ENCODE results near the gene RUFY4. TPM values are rescaled to one million over a fixed set of nuclear protein-coding genes. Genes with fewer than 3 reads are reported as not detected.

Gene RUFY4
- total RNA-seq, 1 donor from 2014 or later, result not detected

- no peaks in the 10 kb centered on the region for H3K79me2 ChIP-seq (ENCODE audit: insufficient read depth, low read length)
- peaks cover 13% of the 10 kb centered on the region for H3K4me1 Mint-ChIP-seq (ENCODE audit: low read depth, unreplicated experiment)
- TF ChIP-seq CTCF (IDR thresholded peaks at IDR 0.05; ENCODE audit: insufficient read depth, low read depth, low read length) (no peak), EZH2 (IDR thresholded peaks at IDR 0.05; ENCODE audit: insufficient read depth, low read length) (no peak)
- H2AFZ ChIP-seq (ENCODE audit: low read depth, low read length), result no peak overlapping the region
- DNase-seq (ENCODE audit: low read depth) (no peak), FAIRE-seq (no peak)
- no peaks in the 10 kb centered on the region for H3K36me3 Mint-ChIP-seq (ENCODE audit: low read depth, unreplicated experiment)
- H3K4me3 ChIP-seq (ENCODE audit: insufficient read depth, low read depth, low read length), result no peak overlapping the region
- H4K20me1 ChIP-seq (ENCODE audit: insufficient read depth, low read length), result no peaks in the 10 kb centered on the region
- H3K9me3 ChIP-seq (ENCODE audit: insufficient read depth, low read depth, low read length), result no peaks in the 10 kb centered on the region
- H3K4me3 Mint-ChIP-seq (ENCODE audit: unreplicated experiment), result no peak overlapping the region
- H3K9me3 Mint-ChIP-seq (ENCODE audit: unreplicated experiment), result no peaks in the 10 kb centered on the region
- H3K36me3 ChIP-seq (ENCODE audit: insufficient read depth, low read length), result no peaks in the 10 kb centered on the region
- H3K4me1 ChIP-seq (ENCODE audit: insufficient read depth, low read length), result no peaks in the 10 kb centered on the region
- H3K4me2 ChIP-seq (ENCODE audit: low read length), result no peak overlapping the region
- peak overlapping the region; percentile 26 for H3K27ac ChIP-seq (ENCODE audit: low read depth, low read length)
- no peak overlapping the region for H3K9ac ChIP-seq (ENCODE audit: low read length)
- no peak overlapping the region for H3K27ac Mint-ChIP-seq (ENCODE audit: unreplicated experiment)
- peaks cover 39% of the 10 kb centered on the region for H3K27me3 Mint-ChIP-seq (ENCODE audit: low read depth, unreplicated experiment)
- peaks cover 24% of the 10 kb centered on the region for H3K27me3 ChIP-seq (ENCODE audit: insufficient read depth, low read length)
These were observed 59.9 kb downstream of the RUFY4 start for GRCh38 chr2:218128781-218129457.

GRCh38 chr2:218129458-218130135 is 60.5 kb downstream of the RUFY4 start:
- Histone ChIP-seq H4K20me1 (ENCODE audit: insufficient read depth, low read length) (no peaks in the 10 kb centered on the region), H2AFZ (ENCODE audit: low read depth, low read length) (no peak overlapping the region), H3K4me2 (ENCODE audit: low read length) (no peak overlapping the region), H3K27me3 (ENCODE audit: insufficient read depth, low read length) (peaks cover 20% of the 10 kb centered on the region), H3K9ac (ENCODE audit: low read length) (no peak overlapping the region), H3K9me3 (ENCODE audit: insufficient read depth, low read depth, low read length) (no peaks in the 10 kb centered on the region), H3K27ac (ENCODE audit: low read depth, low read length) (peak overlapping the region; percentile 26), H3K36me3 (ENCODE audit: insufficient read depth, low read length) (no peaks in the 10 kb centered on the region), H3K4me1 (ENCODE audit: insufficient read depth, low read length) (no peaks in the 10 kb centered on the region), H3K4me3 (ENCODE audit: insufficient read depth, low read depth, low read length) (no peak overlapping the region), H3K79me2 (ENCODE audit: insufficient read depth, low read length) (no peaks in the 10 kb centered on the region)
- FAIRE-seq (no peak), DNase-seq (ENCODE audit: low read depth) (peak; percentile 30)
- no peaks in the 10 kb centered on the region for H3K9me3 Mint-ChIP-seq (ENCODE audit: unreplicated experiment)
- H3K4me1 Mint-ChIP-seq (ENCODE audit: low read depth, unreplicated experiment), result peaks cover 13% of the 10 kb centered on the region
- H3K27me3 Mint-ChIP-seq (ENCODE audit: low read depth, unreplicated experiment), result peaks cover 40% of the 10 kb centered on the region
- no peak for TF ChIP-seq EZH2 (IDR thresholded peaks at IDR 0.05; ENCODE audit: insufficient read depth, low read length)
- no peak for TF ChIP-seq CTCF (IDR thresholded peaks at IDR 0.05; ENCODE audit: insufficient read depth, low read depth, low read length)
- H3K27ac Mint-ChIP-seq (ENCODE audit: unreplicated experiment), result no peak overlapping the region
- no peak overlapping the region for H3K4me3 Mint-ChIP-seq (ENCODE audit: unreplicated experiment)
- no peaks in the 10 kb centered on the region for H3K36me3 Mint-ChIP-seq (ENCODE audit: low read depth, unreplicated experiment)

- Histone ChIP-seq H3K4me3 (ENCODE audit: insufficient read depth, low read depth, low read length) (no peak overlapping the region), H3K27me3 (ENCODE audit: insufficient read depth, low read length) (peaks cover 19% of the 10 kb centered on the region), H3K4me1 (ENCODE audit: insufficient read depth, low read length) (no peaks in the 10 kb centered on the region), H2AFZ (ENCODE audit: low read depth, low read length) (no peak overlapping the region), H3K9ac (ENCODE audit: low read length) (no peak overlapping the region), H3K9me3 (ENCODE audit: insufficient read depth, low read depth, low read length) (no peaks in the 10 kb centered on the region), H4K20me1 (ENCODE audit: insufficient read depth, low read length) (no peaks in the 10 kb centered on the region), H3K27ac (ENCODE audit: low read depth, low read length) (no peak overlapping the region), H3K36me3 (ENCODE audit: insufficient read depth, low read length) (no peaks in the 10 kb centered on the region), H3K4me2 (ENCODE audit: low read length) (no peak overlapping the region), H3K79me2 (ENCODE audit: insufficient read depth, low read length) (no peaks in the 10 kb centered on the region)
- TF ChIP-seq CTCF (IDR thresholded peaks at IDR 0.05; ENCODE audit: insufficient read depth, low read depth, low read length), result no peak
- no peak for TF ChIP-seq EZH2 (IDR thresholded peaks at IDR 0.05; ENCODE audit: insufficient read depth, low read length)
- no peak for FAIRE-seq
- Mint-ChIP-seq H3K27me3 (ENCODE audit: low read depth, unreplicated experiment) (peaks cover 43% of the 10 kb centered on the region), H3K36me3 (ENCODE audit: low read depth, unreplicated experiment) (no peaks in the 10 kb centered on the region), H3K4me3 (ENCODE audit: unreplicated experiment) (no peak overlapping the region), H3K27ac (ENCODE audit: unreplicated experiment) (no peak overlapping the region), H3K9me3 (ENCODE audit: unreplicated experiment) (no peaks in the 10 kb centered on the region), H3K4me1 (ENCODE audit: low read depth, unreplicated experiment) (peaks cover 11% of the 10 kb centered on the region)
- no peak for DNase-seq (ENCODE audit: low read depth)
These were observed 61.3 kb downstream of the RUFY4 start for GRCh38 chr2:218130377-218130776.

Measured in astrocyte (in vitro differentiated cells and primary cell).